Activated T-helper 9 cell treated with anti-CD3 and anti-CD28 coated beads, Interleukin-2, amount 50 U/mL, for 16 hours (primary cell): ENCODE measurements around the gene OLIG1.

ENCODE experiments used
- DNase-seq: peaks from one replicate; pipeline ENCODE4 v3.0.0-alpha.2; 2020; ENCODE audit warnings: low read depth

OLIG1 gene

GRCh38 chr21:33031152-33031911 lies 38.6 kb upstream of the OLIG1 start:
- no peak for DNase-seq

DNA sequence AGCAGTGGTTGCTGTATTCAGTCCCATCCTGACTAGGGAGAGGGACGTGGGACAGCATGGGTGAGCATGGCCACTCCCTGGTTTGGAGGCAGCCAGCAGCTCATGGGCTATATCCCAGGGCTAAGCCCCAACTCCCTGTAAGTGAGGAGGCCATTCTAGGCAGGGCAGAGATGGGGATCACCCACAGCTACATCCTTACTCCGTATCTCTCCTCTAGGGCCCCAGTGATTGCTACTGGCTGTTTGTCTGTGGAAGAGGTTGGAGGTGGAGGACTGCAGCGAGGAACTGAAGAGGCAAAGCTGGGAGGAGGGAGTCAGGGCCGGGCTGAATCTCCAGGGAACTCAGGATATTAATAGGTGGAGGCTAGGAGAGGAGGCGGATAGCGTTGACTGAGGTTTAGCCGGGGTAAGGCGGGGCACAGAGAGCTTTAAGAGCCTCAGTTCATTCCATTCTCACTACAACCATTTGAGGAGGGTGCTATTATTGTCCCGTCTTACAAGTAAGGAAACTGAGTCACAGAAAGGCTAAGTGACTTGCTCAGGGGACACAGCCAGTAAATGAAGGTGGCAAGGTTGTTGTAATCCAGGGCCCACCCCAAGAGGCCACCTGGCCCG lies 37.4 kb upstream of the OLIG1 start:
- no peak for DNase-seq

GRCh38 chr21:33033094-33033951 lies 36.6 kb upstream of the OLIG1 start:
- no peak for DNase-seq

DNA sequence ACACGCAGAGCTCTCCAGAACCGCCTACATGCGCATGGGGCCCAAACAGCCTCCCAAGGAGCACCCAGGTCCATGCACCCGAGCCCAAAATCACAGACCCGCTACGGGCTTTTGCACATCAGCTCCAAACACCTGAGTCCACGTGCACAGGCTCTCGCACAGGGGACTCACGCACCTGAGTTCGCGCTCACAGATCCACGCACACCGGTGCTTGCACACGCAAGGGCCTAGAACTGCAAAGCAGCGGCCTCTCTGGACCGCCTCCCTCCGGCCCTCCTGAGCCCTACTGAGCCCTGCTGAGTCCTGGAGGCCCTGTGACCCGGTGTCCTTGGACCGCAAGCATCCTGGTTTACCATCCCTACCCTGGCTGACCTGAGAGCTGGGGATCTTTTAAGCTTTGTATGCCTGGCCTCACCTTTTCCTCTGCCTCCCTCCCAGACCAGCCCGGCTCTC lies 36.0 kb upstream of the OLIG1 start:
- no peak for DNase-seq

DNA sequence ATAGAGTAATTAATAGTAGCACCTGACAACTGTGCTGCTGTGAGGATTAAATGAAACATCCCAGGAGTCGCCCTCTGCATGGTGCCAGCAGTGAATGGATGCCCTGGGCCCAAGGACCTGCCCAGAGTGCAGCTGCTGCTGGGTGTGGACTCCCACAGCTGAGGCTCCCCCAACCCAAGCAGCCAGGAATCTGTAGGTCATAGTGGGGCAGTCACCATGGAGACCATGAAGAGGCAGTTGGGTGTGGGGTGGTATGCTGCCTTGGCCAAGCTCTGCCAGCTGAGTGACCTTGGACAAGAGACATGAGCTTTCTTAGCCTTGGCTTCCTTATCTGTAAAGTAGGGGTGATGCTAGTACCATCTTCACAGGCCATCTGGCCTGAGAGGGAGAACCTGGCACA lies 34.8 kb upstream of the OLIG1 start:
- DNase-seq = no peak

DNA sequence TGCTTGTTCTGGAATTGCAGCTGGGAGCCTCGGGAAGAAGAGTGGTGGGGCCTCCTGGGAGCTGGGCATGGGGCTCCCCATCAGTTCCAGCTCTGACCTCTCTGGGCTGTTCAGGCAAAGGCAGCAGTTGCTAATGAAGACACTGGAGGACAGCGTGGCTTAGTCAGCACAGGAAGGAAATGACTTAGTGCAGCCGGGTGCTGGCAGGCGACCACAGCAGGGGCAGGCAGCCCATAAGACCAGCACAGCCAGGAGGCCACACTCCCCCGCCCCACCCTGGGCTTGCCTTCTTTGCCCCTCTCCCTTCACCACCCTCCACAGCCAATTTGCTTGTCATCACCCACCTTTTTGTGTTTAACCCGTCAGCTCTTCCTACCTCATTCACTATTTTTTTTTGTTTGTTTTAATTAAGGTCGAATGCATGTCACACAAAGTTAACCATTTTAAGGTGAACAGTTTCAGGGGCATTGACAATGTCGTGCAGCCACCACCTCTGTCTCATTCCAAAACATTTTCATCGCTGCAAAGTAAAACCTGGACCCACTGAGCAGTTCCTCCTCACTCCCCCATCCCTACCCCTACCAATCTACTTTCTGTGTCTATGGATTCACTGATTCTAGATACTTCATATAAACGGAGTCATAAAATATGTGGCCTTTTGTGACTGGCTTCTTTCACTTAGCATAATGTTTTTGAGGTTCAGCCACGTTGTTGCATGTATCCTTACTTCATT lies 33.3 kb upstream of the OLIG1 start:
- no peak for DNase-seq

- no peak for DNase-seq
Observed at GRCh38 chr21:33037501-33037900, 32.4 kb upstream of the OLIG1 start.

- DNase-seq = no peak
Observed at GRCh38 chr21:33039536-33039935, 30.4 kb upstream of the OLIG1 start.

DNA sequence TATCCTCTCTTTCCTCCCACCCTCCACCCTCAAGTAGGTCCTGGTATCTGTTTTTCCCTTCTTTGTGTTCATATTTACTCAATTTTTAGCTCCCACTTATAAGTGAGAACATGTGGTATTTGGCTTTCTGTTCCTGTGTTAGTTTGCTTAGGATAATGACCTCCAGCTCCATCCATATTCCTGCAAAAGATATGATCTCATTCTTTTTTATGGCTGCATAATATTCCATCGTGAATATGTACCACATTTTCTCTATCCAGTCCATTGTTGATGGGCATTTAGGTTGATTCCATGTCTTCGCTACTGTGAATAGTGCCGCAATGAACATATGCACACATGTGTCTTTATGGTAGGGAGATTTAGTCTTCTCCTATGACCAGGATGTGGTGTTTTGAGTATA lies 29.7 kb upstream of the OLIG1 start:
- DNase-seq = no peak

DNA sequence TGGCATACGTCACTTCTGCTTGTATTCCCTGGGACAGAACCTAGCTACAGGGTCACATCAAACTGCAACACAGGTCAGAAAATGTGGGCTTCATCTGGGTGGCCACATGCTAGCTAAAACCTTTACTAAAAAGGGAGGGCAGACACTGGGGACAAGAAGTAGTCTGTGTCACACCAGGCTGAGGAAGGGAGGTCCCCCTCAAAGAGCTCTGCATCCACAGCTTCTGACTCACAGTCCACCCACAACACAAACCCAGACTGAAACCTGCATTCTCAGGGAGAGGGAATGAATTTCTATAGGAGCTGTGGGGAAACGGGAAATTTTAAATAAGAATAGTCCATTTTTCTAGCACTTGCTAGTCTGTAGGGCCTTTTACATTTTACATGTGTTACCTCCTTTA lies 28.0 kb upstream of the OLIG1 start:
- no peak for DNase-seq

- DNase-seq = no peak
Observed at GRCh38 chr21:33042812-33043211, 27.1 kb upstream of the OLIG1 start.

DNA sequence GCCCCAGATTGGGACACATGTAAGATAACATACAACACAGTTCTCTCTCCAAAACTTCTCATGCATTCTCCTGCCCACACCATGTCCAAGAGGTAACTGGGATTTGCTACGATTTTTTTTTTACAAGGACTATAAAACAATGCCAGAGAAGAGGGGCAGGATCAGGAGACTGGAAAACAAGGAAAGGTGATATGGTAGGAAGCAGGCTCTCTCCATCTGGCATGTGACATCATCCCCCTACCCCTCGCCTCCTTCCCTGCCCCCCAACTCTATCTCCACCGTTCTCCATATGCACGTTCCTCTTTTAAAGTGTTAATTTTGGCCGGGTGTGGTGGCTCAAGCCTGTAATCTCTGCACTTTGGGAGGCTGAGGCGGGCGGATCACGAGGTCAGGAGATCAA lies 23.5 kb upstream of the OLIG1 start:
- DNase-seq = no peak

GRCh38 chr21:33047231-33047630 lies 22.7 kb upstream of the OLIG1 start:
- DNase-seq = no peak

GRCh38 chr21:33051925-33052324 lies 18.0 kb upstream of the OLIG1 start:
- no peak for DNase-seq

- DNase-seq = no peak
Observed at GRCh38 chr21:33053951-33054350, 16.0 kb upstream of the OLIG1 start.

DNA sequence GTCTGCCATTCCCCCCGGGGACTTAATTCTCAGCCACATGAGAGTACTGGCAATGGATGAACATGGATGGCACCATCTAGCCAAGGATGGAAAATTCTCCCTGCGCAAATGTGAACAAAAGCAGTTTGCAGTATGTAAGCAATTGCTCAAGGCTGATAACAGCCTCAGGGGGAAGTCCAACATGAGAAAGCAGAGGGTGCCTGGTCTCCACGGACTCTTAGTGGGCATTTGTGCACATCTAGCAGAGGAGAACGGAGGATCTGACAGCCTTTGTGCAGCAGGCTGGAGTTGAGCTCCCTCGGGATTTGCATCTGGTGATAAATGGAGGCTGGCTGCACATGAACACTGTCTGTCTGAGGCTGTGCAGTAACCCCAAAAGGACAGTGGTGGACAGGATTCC lies 13.9 kb upstream of the OLIG1 start:
- no peak for DNase-seq

DNA sequence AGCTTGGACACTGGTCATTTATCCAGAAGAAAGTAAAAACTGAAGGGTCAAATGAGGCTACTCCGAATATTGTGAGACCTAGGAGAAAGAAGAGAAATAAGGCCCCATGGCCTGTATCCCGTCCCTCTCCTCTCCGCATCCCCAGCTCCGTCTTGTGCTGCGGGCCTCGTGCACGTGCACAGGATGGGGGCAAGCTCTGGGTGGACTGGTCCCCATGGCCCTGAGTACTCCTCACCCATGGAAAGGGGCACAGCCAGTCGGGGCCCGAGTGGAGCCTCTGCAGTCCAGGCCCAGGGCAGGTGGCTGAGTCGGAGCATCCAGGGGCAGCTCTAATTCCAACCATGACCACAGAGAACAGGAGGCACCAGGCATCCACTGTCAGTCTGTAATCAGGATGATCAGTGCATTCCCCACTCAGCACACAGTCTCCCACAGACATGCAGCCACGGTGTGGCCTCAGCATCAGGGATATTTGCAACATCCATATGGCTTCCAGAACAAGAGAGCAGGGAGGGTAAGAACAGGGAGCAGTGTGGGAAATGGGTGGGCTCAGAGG lies 12.5 kb upstream of the OLIG1 start:
- DNase-seq = no peak

- no peak for DNase-seq
Observed at GRCh38 chr21:33058527-33058926, 11.4 kb upstream of the OLIG1 start.

DNA sequence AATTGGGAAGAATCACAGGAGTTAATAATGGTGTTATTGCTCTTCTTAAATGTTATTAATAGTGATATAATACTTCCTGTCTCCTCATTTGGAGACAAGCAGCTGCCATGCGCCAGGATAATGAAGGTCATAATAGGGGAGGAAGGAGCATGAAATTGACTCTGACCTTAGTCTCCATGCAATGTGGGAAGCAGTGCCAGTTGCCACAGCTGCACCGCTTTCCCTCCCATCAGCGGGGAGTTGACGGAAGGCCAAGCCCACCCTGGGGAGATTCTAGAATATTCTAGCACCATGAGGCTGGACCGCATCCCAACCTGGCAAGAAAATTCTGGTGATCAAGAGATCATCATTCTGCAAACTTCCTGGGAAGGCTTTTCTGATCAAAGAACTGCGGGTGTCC lies 11.0 kb upstream of the OLIG1 start:
- DNase-seq = no peak

DNA sequence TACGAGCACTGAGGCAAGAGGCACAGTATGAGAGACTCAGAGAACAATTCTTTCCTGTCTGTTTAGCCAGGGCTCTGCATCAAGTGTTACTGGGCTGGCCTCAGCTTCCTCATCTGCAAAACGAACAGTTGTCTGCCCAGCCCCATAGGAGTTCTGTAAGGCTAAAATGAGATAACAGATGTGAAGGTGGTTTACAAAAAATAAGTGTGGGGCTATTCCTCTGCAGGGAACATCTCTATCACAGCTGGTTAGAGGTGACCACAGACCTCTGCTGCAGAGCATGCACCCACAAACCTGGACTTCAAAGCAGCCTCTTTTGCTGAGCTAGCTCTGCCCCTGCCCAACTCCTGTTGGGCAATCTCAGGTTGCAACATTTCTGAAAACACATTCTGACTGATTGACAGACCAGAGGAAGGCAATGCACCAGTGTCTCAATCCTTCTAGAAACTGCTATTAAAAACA lies 10.5 kb upstream of the OLIG1 start:
- no peak for DNase-seq

DNA sequence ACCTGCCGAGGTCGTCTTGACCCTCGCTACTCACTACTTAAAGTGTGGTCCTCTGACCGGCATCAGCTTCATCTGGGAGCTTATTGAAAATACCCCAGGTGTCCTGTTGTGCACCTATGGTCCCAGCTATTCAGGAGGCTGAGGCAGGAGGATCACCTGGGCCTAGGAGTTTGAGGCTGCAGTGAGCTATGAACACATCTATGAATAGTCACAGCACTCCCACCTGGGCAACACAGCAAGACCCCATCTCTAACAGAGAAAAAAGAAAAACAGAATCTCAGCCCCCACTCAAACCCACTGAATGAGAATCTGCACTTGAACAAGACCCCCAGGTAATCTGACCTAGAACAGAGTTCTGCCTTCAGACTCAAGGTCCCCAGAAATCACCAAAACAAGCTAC lies 8.7 kb upstream of the OLIG1 start:
- DNase-seq = no peak

DNA sequence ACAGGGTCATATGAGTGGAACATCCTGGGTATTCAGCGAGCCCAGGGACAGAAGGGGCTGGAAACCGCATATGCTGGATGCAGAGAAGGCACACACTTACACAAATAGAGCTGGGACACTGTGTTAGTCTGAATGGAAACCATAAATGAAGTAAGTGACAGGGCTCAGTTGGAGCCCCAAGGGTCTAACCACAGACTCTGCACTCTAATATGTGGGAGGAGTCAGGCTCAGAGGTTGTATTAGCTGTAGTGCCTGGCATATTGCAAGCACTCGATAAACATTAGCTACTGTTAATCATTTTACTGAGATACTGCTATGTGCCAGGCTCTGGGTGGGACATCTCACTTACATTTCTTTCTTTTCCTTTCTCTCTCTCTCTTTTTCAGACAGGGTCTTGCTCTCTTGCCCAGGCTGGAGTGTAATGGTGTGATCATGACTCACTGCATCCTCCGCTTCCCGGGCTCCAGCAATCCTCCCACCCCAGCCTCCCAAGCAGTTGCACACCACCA lies 6.5 kb upstream of the OLIG1 start:
- DNase-seq = no peak
